WTC11 (cell line): ENCODE measurements around the gene SHANK1. TPM values are rescaled to one million over a fixed set of nuclear protein-coding genes. Genes with fewer than 3 reads are reported as not detected.

Experiments used
- ATAC-seq: fragments of 200-7000 bp; cut with Tn5 transposase; 2 replicates; pipeline ENCODE4 v1.10.0; 2021; ENCODE audit warnings: mild to moderate bottlenecking, moderate library complexity
- CTCF ChIA-PET: fragments of 300-600 bp; sonication (Branson Sonifier 250); formaldehyde crosslinking; loops from one replicate; lab custom pipeline; 2021; ENCODE audit warnings: antibody characterized with exemption; lab: Charles Lee
- POLR2A ChIA-PET: fragments of 350-600 bp; sonication (Branson Sonifier 250); formaldehyde crosslinking; loops from one replicate; lab custom pipeline; 2021; ENCODE audit warnings: antibody characterized with exemption; lab: Charles Lee
- DNase-seq: peaks from one replicate; pipeline ENCODE4 v3.0.0; 2021; ENCODE audit warnings: low spot score
- H3K27ac Mint-ChIP-seq: 2 replicates; pipeline ENCODE4 v1.8.0; 2021; ENCODE audit warnings: mixed read lengths
- H3K27me3 Mint-ChIP-seq: 2 replicates; pipeline ENCODE4 v1.8.0; 2021; ENCODE audit warnings: low read depth, mild to moderate bottlenecking, moderate library complexity, mixed read lengths
- H3K36me3 Mint-ChIP-seq: 2 replicates; pipeline ENCODE4 v1.8.0; 2021; ENCODE audit warnings: mixed read lengths
- H3K4me1 Mint-ChIP-seq: 2 replicates; pipeline ENCODE4 v1.8.0; 2022; ENCODE audit warnings: mixed read lengths
- H3K4me3 Mint-ChIP-seq: 2 replicates; pipeline ENCODE4 v1.8.0; 2021; ENCODE audit warnings: mild to moderate bottlenecking, moderate library complexity, mixed read lengths
- H3K9me3 Mint-ChIP-seq: 2 replicates; pipeline ENCODE4 v1.8.0; 2021; ENCODE audit warnings: mixed read lengths
- AR ChIP-seq: fragments of 250-450 bp; sonication (Bioruptor Pico); IDR thresholded peaks from 2 replicates; pipeline ENCODE4 v1.9.0; 2021; ENCODE audit warnings: mild to moderate bottlenecking
- ATF2 ChIP-seq: sonication (generic); formaldehyde crosslinking; IDR thresholded peaks from 2 replicates; pipeline ENCODE4 v1.8.1; 2022; ENCODE audit warnings: low read depth, missing genetic modification reagents, borderline replicate concordance
- ATF3 ChIP-seq: sonication (generic); formaldehyde crosslinking; conservative IDR thresholded peaks from 2 replicates; pipeline ENCODE4 v1.8.1; 2022; ENCODE audit warnings: mild to moderate bottlenecking, missing genetic modification reagents
- EMX1 ChIP-seq: fragments of 250-450 bp; sonication (Bioruptor Pico); IDR thresholded peaks from 2 replicates; pipeline ENCODE4 v1.8.0; 2021; ENCODE audit warnings: mild to moderate bottlenecking
- FOXJ3 ChIP-seq: sonication (generic); formaldehyde crosslinking; IDR thresholded peaks from 2 replicates; pipeline ENCODE4 v1.9.0; 2021; ENCODE audit warnings: missing genetic modification reagents, mild to moderate bottlenecking, borderline replicate concordance
- GRHL2 ChIP-seq: fragments of 250-450 bp; sonication (Bioruptor Pico); IDR thresholded peaks from 2 replicates; pipeline ENCODE4 v1.8.0; 2022; ENCODE audit warnings: mild to moderate bottlenecking, moderate library complexity; ENCODE audit not compliant: insufficient replicate concordance, severe bottlenecking
- HMGA2 ChIP-seq: fragments of 250-450 bp; sonication (Bioruptor Pico); IDR thresholded peaks from 2 replicates; pipeline ENCODE4 v1.4.0; 2021; ENCODE audit warnings: mild to moderate bottlenecking, moderate library complexity
- HMGXB4 ChIP-seq: sonication (generic); formaldehyde crosslinking; IDR thresholded peaks from 2 replicates; pipeline ENCODE4 v1.8.1; 2023; ENCODE audit warnings: mild to moderate bottlenecking, moderate library complexity, missing genetic modification reagents
- IRF1 ChIP-seq: sonication (generic); formaldehyde crosslinking; IDR thresholded peaks from 2 replicates; pipeline ENCODE4 v1.8.0; 2023; ENCODE audit warnings: missing genetic modification reagents
- MYBL2 ChIP-seq: sonication (generic); formaldehyde crosslinking; IDR thresholded peaks from 2 replicates; pipeline ENCODE4 v1.8.1; 2023; ENCODE audit warnings: mild to moderate bottlenecking, moderate library complexity, missing genetic modification reagents
- NFATC4 ChIP-seq: fragments of 250-450 bp; sonication (Bioruptor Pico); IDR thresholded peaks from 2 replicates; pipeline ENCODE4 v1.9.0; 2021; ENCODE audit warnings: mild to moderate bottlenecking
- PRDM15 ChIP-seq: sonication (generic); formaldehyde crosslinking; IDR thresholded peaks from 2 replicates; pipeline ENCODE4 v1.8.0; 2022; ENCODE audit warnings: missing genetic modification reagents
- PREB ChIP-seq: sonication (generic); formaldehyde crosslinking; IDR thresholded peaks from 2 replicates; pipeline ENCODE4 v1.8.1; 2022; ENCODE audit warnings: mild to moderate bottlenecking, missing genetic modification reagents, moderate library complexity, borderline replicate concordance
- PRRX2 ChIP-seq: fragments of 250-450 bp; sonication (Bioruptor Pico); IDR thresholded peaks from 2 replicates; pipeline ENCODE4 v1.8.0; 2021; ENCODE audit warnings: mild to moderate bottlenecking
- RELA ChIP-seq: sonication (generic); formaldehyde crosslinking; IDR thresholded peaks from 2 replicates; pipeline ENCODE4 v1.8.1; 2022; ENCODE audit warnings: missing genetic modification reagents, mild to moderate bottlenecking, borderline replicate concordance
- SOX15 ChIP-seq: fragments of 250-450 bp; sonication (Bioruptor Pico); IDR thresholded peaks from 2 replicates; pipeline ENCODE4 v1.9.0; 2021; ENCODE audit warnings: mild to moderate bottlenecking
- TCF7 ChIP-seq: sonication (generic); formaldehyde crosslinking; IDR thresholded peaks from 2 replicates; pipeline ENCODE4 v1.8.0; 2022; ENCODE audit warnings: mild to moderate bottlenecking, low read depth, missing genetic modification reagents, moderate library complexity
- TEAD1 ChIP-seq: sonication (generic); formaldehyde crosslinking; IDR thresholded peaks from 2 replicates; pipeline ENCODE4 v1.8.0; 2022; ENCODE audit warnings: mild to moderate bottlenecking, missing genetic modification reagents
- ZNF138 ChIP-seq: sonication (generic); formaldehyde crosslinking; conservative IDR thresholded peaks from 2 replicates; pipeline ENCODE4 v1.8.1; 2022; ENCODE audit warnings: mild to moderate bottlenecking, moderate library complexity, missing genetic modification reagents
- ZNF232 ChIP-seq: sonication (generic); formaldehyde crosslinking; IDR thresholded peaks from 2 replicates; pipeline ENCODE4 v1.8.0; 2022; ENCODE audit warnings: mild to moderate bottlenecking, missing genetic modification reagents
- ZNF425 ChIP-seq: fragments of 250-450 bp; sonication (Bioruptor Pico); conservative IDR thresholded peaks from 2 replicates; pipeline ENCODE4 v1.9.0; 2021; ENCODE audit warnings: mild to moderate bottlenecking
- total RNA-seq: library from RNA; stranded (reverse); gene quantifications from 3 replicates; pipeline ENCODE4 v1.2.3, GENCODE V29; 2021

Gene SHANK1
- total RNA-seq, 1 experiment from 2014 or later, result 8.7 TPM

GRCh38 chr19:50673118-50673517 lies 46.5 kb downstream of the SHANK1 start:
- ChIA-PET POLR2A (no interaction called here), CTCF (interaction anchor here (0.6 to 1.2 kb wide), 2 partner anchors 45 to 65 kb away, joined by 3 read pairs; no protein-coding TSS in a partner anchor)
- Mint-ChIP-seq H3K9me3 (0 out of 2 replicates have a peak, but pooled peaks cover 4% of the 10 kb centered on the region), H3K27me3 (peaks cover 82% of the 10 kb centered on the region), H3K27ac (no peak overlapping the region), H3K4me3 (no peak overlapping the region), H3K4me1 (peaks cover 32% of the 10 kb centered on the region), H3K36me3 (no peaks in the 10 kb centered on the region)
- ATAC-seq, result 0 out of 2 replicates have a peak, but pooled peaks have one; percentile 12
- TF ChIP-seq PRDM15 (CRISPR knock-in tag) (no peak), TCF7 (CRISPR knock-in tag) (no peak), HMGXB4 (CRISPR knock-in tag) (no peak), EMX1 (CRISPR knock-in tag) (no peak), TEAD1 (CRISPR knock-in tag) (no peak), ZNF232 (CRISPR knock-in tag) (no peak), AR (CRISPR knock-in tag) (no peak), ATF3 (no peak), MYBL2 (no peak), PRRX2 (no peak), GRHL2 (CRISPR knock-in tag) (no peak), RELA (CRISPR knock-in tag) (no peak), FOXJ3 (no peak), ZNF138 (CRISPR knock-in tag) (no peak)
- DNase-seq, result no peak

GRCh38 chr19:50670102-50670380 lies 49.6 kb downstream of the SHANK1 start:
- ChIA-PET POLR2A (interaction anchor here (0.5 to 1.5 kb wide), 2 partner anchors 12 to 26 kb away, joined by 4 to 6 read pairs; no protein-coding TSS in a partner anchor), CTCF (interaction anchor here (0.6 to 1.9 kb wide), 29 partner anchors 9 to 349 kb away, joined by 3 to 13 read pairs (median 4); partner anchors contain the start of gene C19orf81)
- Mint-ChIP-seq H3K27ac (no peak overlapping the region), H3K36me3 (no peaks in the 10 kb centered on the region), H3K4me1 (peaks cover 23% of the 10 kb centered on the region), H3K27me3 (peaks cover 82% of the 10 kb centered on the region), H3K4me3 (no peak overlapping the region), H3K9me3 (no peaks in the 10 kb centered on the region)
- TF ChIP-seq TEAD1 (CRISPR knock-in tag) (no peak), ATF2 (CRISPR knock-in tag) (no peak), HMGA2 (no peak), NFATC4 (CRISPR knock-in tag) (no peak), ZNF425 (CRISPR knock-in tag) (no peak), IRF1 (CRISPR knock-in tag) (no peak), SOX15 (CRISPR knock-in tag) (no peak), PREB (no peak)
- DNase-seq (no peak), ATAC-seq (no peak)
